Neural cell (in vitro differentiated cells): ENCODE data around the gene PRR33. TPM values are rescaled to one million over a fixed set of nuclear protein-coding genes. Genes with fewer than 3 reads are reported as not detected.

Source experiments
- H2AFZ ChIP-seq: fragments of 200-600, 300-800 bp; sonication (generic), shearing (Covaris generic); 2 replicates; pipeline ENCODE4 v1.6.0; 2014; ENCODE audit warnings: low read depth, mild to moderate bottlenecking, antibody characterized with exemption, low read length, moderate library complexity
- H3F3A ChIP-seq: fragments of 200-600 bp; shearing (Covaris generic); 2 replicates; pipeline ENCODE4 v1.6.1; 2016; ENCODE audit warnings: mild to moderate bottlenecking, moderate library complexity, mixed read lengths, antibody characterized with exemption, low read length; ENCODE audit not compliant: insufficient read depth, poor library complexity, severe bottlenecking
- H3K27ac ChIP-seq: fragments of 200-600, 300-800 bp; sonication (generic), shearing (Covaris generic); 2 replicates; pipeline ENCODE4 v1.5.1; 2014; ENCODE audit warnings: mild to moderate bottlenecking, low read length, moderate library complexity
- H3K27me3 ChIP-seq: fragments of 300-800, 200-600 bp; sonication (generic), shearing (Covaris generic); 2 replicates; pipeline ENCODE4 v1.6.0; 2014; ENCODE audit warnings: mild to moderate bottlenecking, low read depth, low read length, moderate library complexity; ENCODE audit not compliant: insufficient read depth
- H3K36me3 ChIP-seq: fragments of 300-800, 200-600 bp; sonication (generic), shearing (Covaris generic); 2 replicates; pipeline ENCODE4 v1.5.1; 2014; ENCODE audit warnings: mild to moderate bottlenecking, antibody characterized with exemption, low read length, moderate library complexity; ENCODE audit not compliant: insufficient read depth
- H3K4me2 ChIP-seq: fragments of 300-800, 200-600 bp; sonication (generic), shearing (Covaris generic); 2 replicates; pipeline ENCODE4 v1.6.0; 2014; ENCODE audit warnings: mild to moderate bottlenecking, low read length
- H3K4me3 ChIP-seq: fragments of 300-800, 200-600 bp; sonication (generic), shearing (Covaris generic); 2 replicates; pipeline ENCODE4 v1.5.1; 2014; ENCODE audit warnings: mild to moderate bottlenecking, low read length, moderate library complexity
- H3K79me2 ChIP-seq: fragments of 200-600 bp; shearing (Covaris generic); replicated peaks from 2 replicates; pipeline ENCODE4 v1.6.0; 2014; ENCODE audit warnings: mild to moderate bottlenecking, low read length, moderate library complexity; ENCODE audit not compliant: insufficient read depth
- H3K9ac ChIP-seq: fragments of 300-800, 200-600 bp; sonication (generic), shearing (Covaris generic); 2 replicates; pipeline ENCODE4 v1.6.1; 2016; ENCODE audit warnings: mild to moderate bottlenecking, low read length, mixed read lengths
- H3K9me2 ChIP-seq: fragments of 200-600 bp; shearing (Covaris generic); 2 replicates; pipeline ENCODE4 v1.6.1; 2016; ENCODE audit warnings: mild to moderate bottlenecking, low read length, mixed read lengths; ENCODE audit not compliant: insufficient read depth
- H3K9me3 ChIP-seq: fragments of 200-600, 300-800 bp; sonication (generic), shearing (Covaris generic); 2 replicates; pipeline ENCODE4 v1.6.1; 2016; ENCODE audit warnings: mild to moderate bottlenecking, mixed run types, low read length, moderate library complexity, mixed read lengths
- H4K20me1 ChIP-seq: fragments of 200-600 bp; shearing (Covaris generic); 2 replicates; pipeline ENCODE4 v1.6.1; 2016; ENCODE audit warnings: mild to moderate bottlenecking, mixed run types; ENCODE audit not compliant: insufficient read depth
- EP300 ChIP-seq: fragments of 450-650 bp; conservative IDR thresholded peaks from 2 replicates; pipeline ENCODE4 v1.6.1; 2014; ENCODE audit warnings: antibody characterized with exemption, mild to moderate bottlenecking, moderate library complexity; ENCODE audit not compliant: poor library complexity, severe bottlenecking
- EZH2 ChIP-seq: fragments of 200-600, 300-800 bp; shearing (Covaris generic), sonication (generic); IDR thresholded peaks from 2 replicates; pipeline ENCODE4 v1.6.1; 2014; ENCODE audit warnings: antibody characterized with exemption, low read length, borderline replicate concordance, mild to moderate bottlenecking; ENCODE audit not compliant: insufficient read depth, poor library complexity, severe bottlenecking
- MXI1 ChIP-seq: fragments of 450-650 bp; conservative IDR thresholded peaks from 2 replicates; pipeline ENCODE4 v1.6.1; 2014; ENCODE audit warnings: antibody characterized with exemption, mild to moderate bottlenecking; ENCODE audit not compliant: poor library complexity, severe bottlenecking
- POLR2AphosphoS5 ChIP-seq: IDR thresholded peaks from 2 replicates; pipeline ENCODE4 v1.6.1; 2012
- RAD21 ChIP-seq: fragments of 450-650 bp; conservative IDR thresholded peaks from 2 replicates; pipeline ENCODE4 v1.6.1; 2014; ENCODE audit warnings: antibody characterized with exemption, mild to moderate bottlenecking, moderate library complexity
- REST ChIP-seq: IDR thresholded peaks from 2 replicates; pipeline ENCODE4 v1.6.1; 2012; ENCODE audit warnings: borderline replicate concordance
- SMC3 ChIP-seq: fragments of 450-650 bp; conservative IDR thresholded peaks from 2 replicates; pipeline ENCODE4 v1.6.1; 2014; ENCODE audit warnings: antibody characterized with exemption, mild to moderate bottlenecking, moderate library complexity; ENCODE audit not compliant: poor library complexity
- TAF1 ChIP-seq: IDR thresholded peaks from 2 replicates; pipeline ENCODE4 v1.6.1; 2012; ENCODE audit warnings: low read depth
- polyA plus RNA-seq: library from polyadenylated mRNA; depleted of rRNA; stranded (reverse); fragments of >200 nt; gene quantifications from 2 replicates; pipeline ENCODE4 v1.2.3, GENCODE V29; 2014
- TF ChIP-seq, protein P1 (sequence below): fragments of 450-650 bp; IDR thresholded peaks from 2 replicates; pipeline ENCODE4 v1.5.1; 2014; ENCODE audit warnings: antibody characterized with exemption, mild to moderate bottlenecking, moderate library complexity; ENCODE audit not compliant: poor library complexity, severe bottlenecking

The PRR33 gene
- polyA plus RNA-seq, 1 donor from 2014 or later, result not detected

DNA sequence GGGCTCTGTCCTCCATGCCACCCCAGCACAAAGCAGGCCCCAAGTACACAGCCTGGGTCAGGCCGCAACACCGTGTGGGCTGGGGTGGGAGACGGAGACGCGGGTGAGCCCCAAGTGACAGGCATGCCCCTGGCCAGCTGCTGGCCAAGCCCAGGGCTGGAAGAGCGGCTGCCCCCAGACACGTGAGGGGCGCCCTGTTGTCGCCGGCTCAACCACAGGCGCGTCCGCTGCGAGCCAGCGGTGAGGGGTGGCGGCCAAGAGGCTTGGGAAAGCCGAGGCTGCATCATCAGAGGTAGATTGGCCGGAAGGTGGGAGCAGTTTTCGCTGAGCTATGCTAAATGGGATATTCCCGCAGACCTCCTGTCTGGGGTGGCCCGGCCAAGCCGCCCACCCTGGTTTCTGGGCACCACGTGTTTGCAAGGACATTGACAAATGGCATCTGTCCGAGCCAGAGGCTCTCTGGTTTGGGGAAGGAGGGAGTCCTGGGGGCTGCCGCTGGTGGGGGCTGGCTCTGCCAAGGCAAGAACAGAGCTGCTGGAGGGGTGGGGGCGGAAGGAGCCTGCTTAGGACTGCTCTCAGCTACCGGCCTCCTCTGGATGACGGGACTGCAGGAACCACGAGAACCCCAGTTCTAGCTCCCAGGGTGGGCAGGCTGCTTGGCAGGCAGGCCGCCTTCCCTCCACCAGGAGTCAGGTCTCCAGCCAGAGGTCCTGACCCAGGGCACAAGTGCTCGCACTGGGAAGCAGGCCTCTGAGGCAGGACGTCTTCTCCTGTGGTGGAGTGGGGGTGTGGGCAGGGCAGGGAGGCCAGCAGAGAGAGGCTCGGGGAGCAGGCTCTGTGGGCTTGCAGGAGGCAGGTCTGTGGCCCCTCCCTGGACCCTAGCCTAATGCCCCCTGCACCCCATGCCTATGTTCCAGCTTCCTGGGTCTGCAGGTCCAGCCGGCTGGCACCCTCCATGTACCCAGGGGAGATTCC lies 552 bp downstream of the PRR33 start:
- no peaks in the 10 kb centered on the region for H3K9me2 ChIP-seq
- H4K20me1 ChIP-seq, result no peaks in the 10 kb centered on the region
- no peak overlapping the region for H3K27ac ChIP-seq
- no peaks in the 10 kb centered on the region for H3K79me2 ChIP-seq
- H3K36me3 ChIP-seq, result no peaks in the 10 kb centered on the region
- no peaks in the 10 kb centered on the region for H3K9me3 ChIP-seq
- H2AFZ ChIP-seq, result no peak overlapping the region
- H3F3A ChIP-seq, result no peaks in the 10 kb centered on the region
- no peak overlapping the region for H3K4me3 ChIP-seq
- TF ChIP-seq REST, result no peak
- TF ChIP-seq EP300, result no peak
- no peak for TF ChIP-seq TAF1
- no peak for TF ChIP-seq RAD21
- TF ChIP-seq SMC3, result no peak
- no peak for TF ChIP-seq POLR2AphosphoS5
- H3K9ac ChIP-seq, result no peak overlapping the region
- H3K27me3 ChIP-seq, result no peaks in the 10 kb centered on the region
- H3K4me2 ChIP-seq, result no peak overlapping the region

DNA sequence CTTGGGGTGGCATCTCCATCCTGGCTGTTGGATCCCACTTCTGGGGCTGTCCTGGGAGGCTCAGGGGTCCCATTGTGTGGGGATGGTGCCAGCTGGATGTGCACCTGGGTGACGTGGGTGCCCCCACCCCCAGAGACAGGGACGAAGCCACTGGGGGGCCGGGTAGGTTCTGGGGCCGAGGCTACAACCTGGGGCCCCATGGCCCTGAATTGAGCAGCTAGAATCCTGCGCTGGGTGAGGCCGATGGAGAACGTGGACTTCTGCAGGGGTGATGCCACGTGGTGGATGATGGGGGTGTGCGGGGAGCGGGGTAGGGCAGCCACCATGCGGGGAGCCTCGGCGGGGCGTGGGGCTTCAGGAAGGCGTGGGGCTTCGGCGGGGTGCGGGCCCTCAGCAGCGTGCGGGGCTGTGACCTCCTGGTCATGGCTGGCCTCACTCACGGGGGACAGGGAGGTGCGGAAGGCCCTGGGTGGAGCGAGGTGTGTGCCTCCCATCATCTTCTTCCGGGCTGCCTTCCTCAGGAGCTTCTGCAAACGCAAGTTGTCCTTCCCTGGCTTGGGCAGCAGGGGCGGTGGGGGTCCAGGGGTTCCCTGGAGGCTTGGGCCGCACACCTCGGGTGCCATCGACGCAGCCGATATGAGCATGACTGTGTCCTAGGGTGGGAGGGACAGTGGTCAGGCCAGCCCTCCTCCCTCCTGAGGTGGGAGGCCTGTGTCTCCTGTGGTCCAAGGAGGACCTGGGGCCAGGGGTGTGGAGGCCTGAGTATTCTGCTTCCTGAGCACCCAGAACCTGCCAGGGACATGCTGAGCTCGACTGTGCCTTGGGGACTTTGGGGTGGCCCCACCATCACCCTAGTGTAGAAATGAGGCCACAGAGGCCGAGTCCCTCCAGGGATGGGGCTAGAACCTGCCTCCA lies 1.5 kb downstream of the PRR33 start:
- no peaks in the 10 kb centered on the region for H3K9me3 ChIP-seq
- H3K4me2 ChIP-seq, result no peak overlapping the region
- H4K20me1 ChIP-seq, result no peaks in the 10 kb centered on the region
- H3K27ac ChIP-seq, result no peak overlapping the region
- no peak overlapping the region for H3K9ac ChIP-seq
- H3F3A ChIP-seq, result no peaks in the 10 kb centered on the region
- H3K9me2 ChIP-seq, result no peaks in the 10 kb centered on the region
- H3K4me3 ChIP-seq, result no peak overlapping the region
- no peak overlapping the region for H2AFZ ChIP-seq
- TF ChIP-seq TAF1 (no peak), EP300 (no peak), RAD21 (no peak), SMC3 (no peak), EZH2 (no peak), POLR2AphosphoS5 (no peak), REST (no peak), MXI1 (no peak)
- TF ChIP-seq, protein P1, sequence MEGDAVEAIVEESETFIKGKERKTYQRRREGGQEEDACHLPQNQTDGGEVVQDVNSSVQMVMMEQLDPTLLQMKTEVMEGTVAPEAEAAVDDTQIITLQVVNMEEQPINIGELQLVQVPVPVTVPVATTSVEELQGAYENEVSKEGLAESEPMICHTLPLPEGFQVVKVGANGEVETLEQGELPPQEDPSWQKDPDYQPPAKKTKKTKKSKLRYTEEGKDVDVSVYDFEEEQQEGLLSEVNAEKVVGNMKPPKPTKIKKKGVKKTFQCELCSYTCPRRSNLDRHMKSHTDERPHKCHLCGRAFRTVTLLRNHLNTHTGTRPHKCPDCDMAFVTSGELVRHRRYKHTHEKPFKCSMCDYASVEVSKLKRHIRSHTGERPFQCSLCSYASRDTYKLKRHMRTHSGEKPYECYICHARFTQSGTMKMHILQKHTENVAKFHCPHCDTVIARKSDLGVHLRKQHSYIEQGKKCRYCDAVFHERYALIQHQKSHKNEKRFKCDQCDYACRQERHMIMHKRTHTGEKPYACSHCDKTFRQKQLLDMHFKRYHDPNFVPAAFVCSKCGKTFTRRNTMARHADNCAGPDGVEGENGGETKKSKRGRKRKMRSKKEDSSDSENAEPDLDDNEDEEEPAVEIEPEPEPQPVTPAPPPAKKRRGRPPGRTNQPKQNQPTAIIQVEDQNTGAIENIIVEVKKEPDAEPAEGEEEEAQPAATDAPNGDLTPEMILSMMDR, result no peak
- no peaks in the 10 kb centered on the region for H3K27me3 ChIP-seq
- no peaks in the 10 kb centered on the region for H3K36me3 ChIP-seq
- no peaks in the 10 kb centered on the region for H3K79me2 ChIP-seq
